HG02852 (cell line): ENCODE measurements around the gene DAP.
"Not testable (repeated sequence)": the region's sequence is repeated elsewhere in the genome, so short reads cannot be mapped to it uniquely, and the experiment has no call there.

Experiments used
- ATAC-seq: cut with Tn5 transposase; IDR thresholded peaks from one replicate; pipeline ENCODE4 v1.9.1; 2021; ENCODE audit warnings: mild to moderate bottlenecking, moderate library complexity; ENCODE audit not compliant: unreplicated experiment

The DAP gene

DNA sequence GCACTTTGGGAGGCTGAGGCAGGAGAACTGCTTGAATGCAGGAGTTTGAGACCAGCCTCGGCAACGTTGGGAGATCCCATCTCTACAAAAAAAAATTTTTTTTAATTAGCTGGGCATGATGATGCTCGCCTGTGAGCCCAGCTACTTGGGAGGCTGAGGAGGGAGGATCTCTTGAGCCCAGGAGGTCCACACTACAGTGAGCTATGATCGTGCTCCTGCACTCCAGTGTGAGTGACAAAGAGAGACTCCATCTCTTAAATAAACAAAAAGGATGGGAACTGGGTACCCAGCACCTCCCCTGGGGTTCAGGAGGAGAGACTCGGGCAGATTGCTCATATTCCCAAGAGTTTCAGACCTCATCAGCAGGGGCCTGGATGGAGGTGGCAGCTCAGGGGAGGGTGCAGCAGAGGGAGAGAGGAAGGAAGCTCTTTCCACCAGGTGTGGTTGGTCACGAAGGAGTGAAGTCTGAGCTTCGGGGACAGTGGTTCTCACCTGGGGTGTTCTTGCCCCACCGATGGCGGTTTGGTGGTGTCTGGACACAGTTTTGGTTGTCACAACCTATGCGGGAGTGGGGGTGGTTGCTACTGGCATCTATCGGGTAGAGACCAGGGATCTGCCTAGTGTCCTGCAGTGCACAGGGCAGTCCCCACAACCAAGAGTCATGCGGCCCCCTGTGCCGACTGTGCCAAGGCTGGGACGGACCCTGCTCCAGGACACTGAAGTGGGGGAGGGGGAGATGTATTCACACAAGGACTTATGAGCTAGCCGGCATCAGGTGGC is 124.5 kb downstream of the DAP start:
- no peak for ATAC-seq

DNA sequence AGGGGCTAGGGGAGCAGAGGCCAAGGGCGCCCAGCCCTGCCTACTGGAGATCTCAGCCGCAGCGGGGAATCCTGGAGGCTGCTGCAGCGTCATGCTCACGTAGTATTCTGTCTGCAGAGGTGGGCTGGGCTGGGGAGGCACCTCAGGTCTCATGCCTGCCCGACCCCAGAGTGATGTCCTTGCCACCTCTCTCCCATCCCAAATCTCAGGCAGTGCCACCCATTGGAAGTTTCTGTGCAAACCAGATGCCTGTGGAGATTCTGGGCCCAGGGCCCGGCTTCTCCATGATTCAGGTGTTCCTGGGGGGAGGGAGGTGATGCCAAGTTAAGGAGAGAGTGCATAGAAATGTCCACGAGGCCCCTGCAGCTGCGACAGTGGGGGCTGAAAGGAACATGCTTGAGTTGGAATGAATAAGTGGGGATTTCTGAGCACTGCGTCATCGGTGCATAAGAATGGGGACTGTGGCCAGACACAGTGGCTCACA is 125.1 kb downstream of the DAP start:
- ATAC-seq = no peak

DNA sequence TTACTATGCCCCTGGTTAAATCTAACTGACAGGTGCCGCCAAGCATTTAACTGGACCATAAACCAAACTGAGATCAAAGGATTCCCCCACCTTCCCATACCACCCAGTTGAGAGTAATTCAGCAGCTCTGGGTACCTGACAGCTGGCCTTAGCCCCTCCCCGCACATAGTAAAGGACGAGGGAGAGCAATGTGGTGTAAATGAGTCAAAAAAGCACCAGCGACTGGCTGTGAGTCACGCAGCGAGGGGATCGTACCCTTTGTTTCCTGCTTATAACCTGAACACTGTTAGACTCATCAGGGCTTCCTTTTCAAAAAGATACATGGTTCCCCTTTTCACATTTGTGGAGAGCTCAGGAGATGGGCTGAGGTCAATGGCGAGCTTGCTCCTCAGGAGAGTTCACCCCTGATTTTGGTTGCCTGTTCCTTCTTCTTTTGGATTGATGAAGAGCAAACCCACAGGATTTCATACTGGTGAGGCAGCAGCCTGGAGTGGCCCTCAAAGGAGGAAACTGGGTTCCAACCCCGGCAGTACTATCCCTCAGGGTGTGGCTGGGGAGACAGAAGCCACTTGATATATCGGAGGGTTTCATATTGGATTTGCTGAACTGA is 125.7 kb downstream of the DAP start:
- peak; percentile 63 for ATAC-seq

DNA sequence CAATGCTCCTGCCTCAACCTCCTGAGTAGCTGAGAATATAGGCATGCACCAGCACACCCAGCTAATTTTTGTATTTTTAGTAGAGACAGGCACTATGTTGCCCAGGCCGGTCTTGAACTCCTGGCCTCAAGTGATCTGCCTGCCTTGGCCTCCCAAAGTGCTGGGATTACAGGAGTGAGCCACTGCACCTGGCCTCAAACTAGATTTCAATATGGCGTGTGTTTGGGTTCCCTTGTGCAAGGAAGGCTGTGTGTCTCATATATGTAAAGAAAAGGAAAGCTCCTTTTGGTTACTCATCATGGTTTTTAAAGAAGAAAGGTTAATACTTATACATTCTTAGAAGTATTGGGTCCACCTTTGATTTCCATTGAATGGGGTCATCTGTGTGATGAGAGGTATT is 126.5 kb downstream of the DAP start:
- ATAC-seq = no peak

DNA sequence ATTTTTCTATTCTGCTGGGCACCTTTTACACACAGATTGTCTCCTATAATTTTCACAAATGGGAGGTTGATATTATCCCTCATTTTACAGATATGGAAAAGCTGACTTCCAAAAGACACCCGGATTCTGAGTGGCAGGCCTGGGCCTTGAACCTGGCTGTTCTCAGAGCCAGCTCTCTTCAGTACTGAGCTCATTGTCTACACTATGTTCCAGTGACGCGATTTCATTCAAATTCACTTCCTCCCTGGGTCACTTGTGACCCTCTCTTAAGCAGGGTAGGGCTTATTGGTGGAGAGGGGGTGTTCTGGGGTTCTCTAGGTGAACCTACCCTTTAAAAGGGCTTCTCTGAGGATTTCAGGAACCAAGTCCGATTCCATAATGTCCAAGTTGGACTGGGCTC is 127.0 kb downstream of the DAP start:
- no peak for ATAC-seq

DNA sequence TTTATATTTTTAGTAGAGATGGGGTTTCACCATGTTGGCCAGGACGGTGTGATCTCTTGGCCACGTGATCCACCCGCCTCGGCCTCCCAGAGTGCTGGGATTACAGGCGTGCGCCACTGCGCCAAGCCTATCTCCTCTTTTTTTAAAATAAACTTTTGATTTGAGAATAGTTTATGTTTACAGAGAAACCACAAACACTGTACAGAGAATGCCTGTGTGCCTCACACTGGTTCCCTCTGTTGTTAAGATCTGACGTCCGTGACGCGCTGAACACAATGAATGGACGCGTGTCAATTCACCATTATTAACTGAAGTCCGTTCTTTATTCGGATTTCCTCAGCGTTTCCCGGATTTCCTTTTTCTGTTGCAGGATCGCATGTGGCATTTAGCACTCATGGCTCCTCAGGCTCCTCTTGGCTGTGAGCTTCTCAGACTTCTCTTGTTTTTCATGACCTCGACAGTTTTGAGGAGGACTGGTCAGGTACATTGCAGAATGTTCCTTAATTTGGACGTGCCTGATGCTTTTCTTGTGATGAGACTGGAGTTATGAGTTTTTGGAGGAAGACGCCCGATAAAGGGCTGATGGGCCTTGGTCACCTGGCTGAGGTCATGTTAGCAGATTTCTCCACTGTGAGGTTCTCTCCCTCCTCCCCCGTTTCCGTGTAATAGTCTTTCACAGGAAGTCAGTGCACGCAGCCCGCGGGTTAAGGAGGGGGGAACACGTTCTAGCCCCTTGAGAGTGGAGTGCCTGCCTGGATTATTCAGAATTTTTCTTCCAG is 127.6 kb downstream of the DAP start:
- no peak for ATAC-seq

DNA sequence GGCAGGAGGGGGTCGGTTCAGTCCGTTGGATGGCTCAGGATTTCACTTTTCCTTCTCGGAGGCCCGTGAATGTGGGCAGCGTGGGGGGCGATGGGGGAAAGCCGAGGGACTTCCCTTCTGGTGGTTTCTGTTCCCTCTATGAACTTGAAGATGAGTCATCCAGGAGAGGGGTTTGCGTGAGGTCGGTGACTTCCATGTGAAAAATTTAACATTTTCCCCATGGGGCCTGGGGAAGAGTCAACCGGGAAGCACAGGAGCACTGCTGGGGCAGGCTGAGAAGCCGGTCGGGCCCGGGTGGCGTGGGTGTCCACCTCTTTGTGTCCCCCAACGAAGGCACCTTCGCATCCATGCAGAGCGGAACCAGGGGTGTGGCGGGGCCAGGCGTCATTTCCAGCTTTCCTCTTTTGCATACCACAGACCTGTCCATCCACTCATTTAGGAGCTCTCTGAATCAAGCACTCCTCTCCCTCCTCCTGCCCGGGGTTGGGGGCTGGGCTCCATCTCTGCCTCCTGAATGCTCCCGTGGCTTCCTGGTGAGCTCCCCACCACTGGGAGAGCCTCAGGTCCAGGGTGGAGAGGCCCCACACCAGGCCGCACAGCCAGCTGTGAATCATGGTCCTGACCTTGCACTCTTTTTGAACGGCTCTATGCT is 128.8 kb downstream of the DAP start:
- ATAC-seq = peak; percentile 48

DNA sequence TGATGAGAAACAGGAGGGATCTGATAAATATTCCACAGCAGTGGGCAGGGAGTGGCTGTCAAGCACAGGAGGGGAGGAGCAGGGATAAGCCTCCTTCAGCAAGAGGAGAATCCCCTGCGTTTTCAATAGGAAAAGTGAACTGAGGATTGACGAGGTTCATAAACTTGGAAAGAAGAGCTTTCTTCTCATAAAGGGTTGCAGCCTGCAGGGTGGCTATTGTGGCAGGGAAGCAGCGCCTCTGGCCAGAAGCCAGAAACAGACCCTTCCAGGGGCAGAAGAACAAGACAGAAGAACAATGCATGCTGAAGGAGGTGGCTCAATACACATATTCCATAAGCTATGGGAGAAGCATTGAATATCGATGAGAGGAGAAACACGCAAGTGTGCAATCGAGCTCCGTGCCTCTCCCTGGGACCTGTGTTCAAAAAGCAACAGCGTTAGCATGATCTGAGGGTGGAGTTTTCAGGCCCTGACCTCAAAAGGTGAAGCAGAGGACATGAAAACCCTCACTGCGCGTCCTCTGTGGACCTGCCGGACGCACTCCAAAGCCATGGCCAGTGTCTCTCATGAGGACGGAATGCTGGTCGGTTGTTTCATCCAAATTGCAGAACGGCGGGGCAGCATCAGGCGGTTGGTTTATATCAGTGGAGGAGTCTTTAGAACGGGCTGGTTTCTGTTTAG is 129.6 kb downstream of the DAP start:
- peak; percentile 5 for ATAC-seq

DNA sequence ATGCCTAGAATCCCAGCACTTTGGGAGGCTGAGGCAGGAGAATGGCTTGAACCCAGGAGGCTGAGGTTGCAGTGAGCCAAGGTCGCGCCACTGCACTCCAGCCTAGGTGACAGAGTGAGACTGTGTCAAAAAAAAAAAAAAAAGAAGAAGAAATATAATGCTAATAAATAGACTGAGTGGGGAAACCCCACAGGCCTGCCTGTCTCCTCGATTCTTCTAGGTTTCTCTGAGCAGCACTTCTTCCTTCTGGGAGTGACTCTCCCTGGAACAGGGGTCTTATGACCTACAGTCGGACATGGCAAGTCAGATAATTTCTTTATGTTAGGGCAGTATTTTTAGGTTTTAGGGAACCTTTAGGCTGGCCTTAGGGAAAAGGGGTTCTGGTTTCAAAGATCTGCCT is 130.3 kb downstream of the DAP start:
- ATAC-seq = not testable (repeated sequence)

DNA sequence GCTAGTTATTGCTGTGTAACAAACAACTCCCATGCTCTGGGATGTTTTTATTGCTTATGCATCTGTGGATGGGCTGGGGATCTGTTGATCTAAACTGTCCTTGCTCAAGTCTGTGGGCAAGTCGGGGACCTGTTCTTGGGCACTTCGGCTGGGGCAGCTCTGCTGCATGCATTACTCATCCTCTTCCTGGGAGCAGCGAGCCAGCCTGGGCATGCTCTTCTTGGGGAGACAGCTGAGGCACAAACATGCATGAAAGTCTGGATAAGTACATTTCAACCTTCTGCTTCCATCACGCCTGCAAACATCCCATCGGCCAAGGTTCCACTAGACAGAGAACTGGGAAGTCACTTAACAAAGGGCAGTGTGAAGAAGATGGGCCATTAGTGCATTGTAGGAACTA is 130.9 kb downstream of the DAP start:
- ATAC-seq = no peak

DNA sequence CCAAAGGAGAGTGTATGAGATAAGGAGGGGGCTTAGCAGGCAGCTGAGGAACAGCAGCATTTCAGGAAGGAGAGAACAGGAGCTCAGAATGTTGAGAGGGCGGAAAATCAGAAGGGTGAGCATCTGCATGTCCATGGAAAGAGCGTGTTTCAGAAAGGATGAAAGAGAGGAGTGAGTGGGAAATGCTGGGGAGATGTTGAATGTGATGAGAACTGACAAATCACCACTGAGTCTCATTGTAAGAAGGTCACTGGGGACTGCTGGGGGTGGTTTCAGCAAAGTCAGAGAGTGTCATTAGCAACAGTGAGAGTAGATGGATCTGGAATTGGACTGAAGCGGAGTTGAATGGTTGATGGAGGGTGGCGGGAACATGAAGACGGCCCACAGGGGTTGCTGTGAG is 131.4 kb downstream of the DAP start:
- ATAC-seq = no peak
